ENCODE data around the gene FOXO1. TPM values are rescaled to one million over a fixed set of nuclear protein-coding genes. Genes with fewer than 3 reads are reported as not detected.

Gene FOXO1
- total RNA-seq, 2 donors from 2014 or later: 20.1 to 29.7 TPM

- no peaks in the 10 kb centered on the region for H3K4me1 Mint-ChIP-seq
- H3K4me3 Mint-ChIP-seq: no peak overlapping the region
- H3K27me3 Mint-ChIP-seq (ENCODE audit: insufficient read depth): no peaks in the 10 kb centered on the region
- H3K36me3 Mint-ChIP-seq (ENCODE audit: low read depth): peaks cover 8% of the 10 kb centered on the region
- H3K4me3 ChIP-seq (ENCODE audit: low read length): no peak overlapping the region
- no peak overlapping the region for H3K9ac ChIP-seq (ENCODE audit: extremely low read depth, low read length, poor library complexity, severe bottlenecking)
- H3K27ac Mint-ChIP-seq: no peak overlapping the region
- no peaks in the 10 kb centered on the region for H3K4me1 ChIP-seq (ENCODE audit: control insufficient read depth, insufficient read depth, low read length)
- DNase-seq: no peak
- peaks cover 26% of the 10 kb centered on the region for H3K9me3 Mint-ChIP-seq
- H3K27me3 ChIP-seq (ENCODE audit: control insufficient read depth, insufficient read depth, low read length, poor library complexity, severe bottlenecking): no peaks in the 10 kb centered on the region
- TF ChIP-seq, protein P1, sequence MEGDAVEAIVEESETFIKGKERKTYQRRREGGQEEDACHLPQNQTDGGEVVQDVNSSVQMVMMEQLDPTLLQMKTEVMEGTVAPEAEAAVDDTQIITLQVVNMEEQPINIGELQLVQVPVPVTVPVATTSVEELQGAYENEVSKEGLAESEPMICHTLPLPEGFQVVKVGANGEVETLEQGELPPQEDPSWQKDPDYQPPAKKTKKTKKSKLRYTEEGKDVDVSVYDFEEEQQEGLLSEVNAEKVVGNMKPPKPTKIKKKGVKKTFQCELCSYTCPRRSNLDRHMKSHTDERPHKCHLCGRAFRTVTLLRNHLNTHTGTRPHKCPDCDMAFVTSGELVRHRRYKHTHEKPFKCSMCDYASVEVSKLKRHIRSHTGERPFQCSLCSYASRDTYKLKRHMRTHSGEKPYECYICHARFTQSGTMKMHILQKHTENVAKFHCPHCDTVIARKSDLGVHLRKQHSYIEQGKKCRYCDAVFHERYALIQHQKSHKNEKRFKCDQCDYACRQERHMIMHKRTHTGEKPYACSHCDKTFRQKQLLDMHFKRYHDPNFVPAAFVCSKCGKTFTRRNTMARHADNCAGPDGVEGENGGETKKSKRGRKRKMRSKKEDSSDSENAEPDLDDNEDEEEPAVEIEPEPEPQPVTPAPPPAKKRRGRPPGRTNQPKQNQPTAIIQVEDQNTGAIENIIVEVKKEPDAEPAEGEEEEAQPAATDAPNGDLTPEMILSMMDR (conservative IDR thresholded peaks at IDR 0.05): no peak
- 98% methylated on average over 6 of the region's 6 CpGs for WGBS, 2 experiments (ENCODE audit: insufficient coverage in 1 of 2, insufficient read length in 1 of 2)
- no peak overlapping the region for H3K27ac ChIP-seq (ENCODE audit: low read depth, low read length)
- peaks cover 19% of the 10 kb centered on the region for H3K9me3 ChIP-seq (ENCODE audit: control insufficient read depth, low read length)
- H3K36me3 ChIP-seq (ENCODE audit: control insufficient read depth, insufficient read depth, low read length): no peaks in the 10 kb centered on the region
These were observed 137.6 kb downstream of the FOXO1 start for GRCh38 chr13:40528881-40529280.

GRCh38 chr13:40527914-40528313, 138.5 kb downstream of the FOXO1 start:
- no peaks in the 10 kb centered on the region for H3K27me3 Mint-ChIP-seq (ENCODE audit: insufficient read depth)
- no peaks in the 10 kb centered on the region for H3K4me1 ChIP-seq (ENCODE audit: control insufficient read depth, insufficient read depth, low read length)
- H3K4me3 Mint-ChIP-seq: no peak overlapping the region
- DNase-seq: no peak
- H3K4me3 ChIP-seq (ENCODE audit: low read length): no peak overlapping the region
- H3K27ac ChIP-seq (ENCODE audit: low read depth, low read length): no peak overlapping the region
- H3K9me3 ChIP-seq (ENCODE audit: control insufficient read depth, low read length): peaks cover 19% of the 10 kb centered on the region
- 100% methylated on average over 1 of the region's 1 CpG; no CpG with 5 or more reads in 1 of the 2 experiments for WGBS, 2 experiments (ENCODE audit: insufficient coverage in 1 of 2, insufficient read length in 1 of 2)
- TF ChIP-seq, protein P1 (conservative IDR thresholded peaks at IDR 0.05): no peak
- no peak overlapping the region for H3K9ac ChIP-seq (ENCODE audit: extremely low read depth, low read length, poor library complexity, severe bottlenecking)
- no peak overlapping the region for H3K27ac Mint-ChIP-seq
- peaks cover 8% of the 10 kb centered on the region for H3K36me3 Mint-ChIP-seq (ENCODE audit: low read depth)
- H3K9me3 Mint-ChIP-seq: peaks cover 26% of the 10 kb centered on the region
- H3K4me1 Mint-ChIP-seq: no peaks in the 10 kb centered on the region
- no peaks in the 10 kb centered on the region for H3K27me3 ChIP-seq (ENCODE audit: control insufficient read depth, insufficient read depth, low read length, poor library complexity, severe bottlenecking)
- no peaks in the 10 kb centered on the region for H3K36me3 ChIP-seq (ENCODE audit: control insufficient read depth, insufficient read depth, low read length)

DNA sequence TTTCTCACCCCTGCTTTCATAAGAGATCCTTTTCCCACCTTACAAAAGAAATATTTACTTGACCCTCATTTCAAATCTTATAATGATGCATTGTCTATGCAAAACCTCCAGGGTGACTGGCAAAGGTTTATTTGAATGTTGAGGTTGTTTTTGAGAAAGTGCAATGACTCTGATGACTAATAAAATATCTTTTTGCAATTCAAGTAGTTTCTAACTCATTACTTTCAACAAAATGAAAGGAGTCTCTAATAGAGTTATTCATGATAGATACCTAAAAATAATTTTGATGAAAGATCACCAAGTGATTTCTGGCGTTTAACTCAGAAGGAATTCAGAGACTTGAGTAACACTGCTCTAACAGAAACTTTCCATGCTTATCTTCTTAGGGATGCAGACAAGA, 144.2 kb downstream of the FOXO1 start:
- H3K9me3 ChIP-seq (ENCODE audit: control insufficient read depth, low read length): peaks cover 9% of the 10 kb centered on the region
- no peak overlapping the region for H3K9ac ChIP-seq (ENCODE audit: extremely low read depth, low read length, poor library complexity, severe bottlenecking)
- H3K27ac ChIP-seq (ENCODE audit: low read depth, low read length): no peak overlapping the region
- no peaks in the 10 kb centered on the region for H3K36me3 ChIP-seq (ENCODE audit: control insufficient read depth, insufficient read depth, low read length)
- Mint-ChIP-seq H3K27ac (no peak overlapping the region), H3K4me1 (peaks cover 20% of the 10 kb centered on the region), H3K36me3 (ENCODE audit: low read depth) (no peaks in the 10 kb centered on the region), H3K4me3 (no peak overlapping the region), H3K27me3 (ENCODE audit: insufficient read depth) (no peaks in the 10 kb centered on the region), H3K9me3 (peaks cover 2% of the 10 kb centered on the region)
- peaks cover 13% of the 10 kb centered on the region for H3K4me1 ChIP-seq (ENCODE audit: control insufficient read depth, insufficient read depth, low read length)
- TF ChIP-seq, protein P1 (conservative IDR thresholded peaks at IDR 0.05): no peak
- no peak overlapping the region for H3K4me3 ChIP-seq (ENCODE audit: low read length)
- H3K27me3 ChIP-seq (ENCODE audit: control insufficient read depth, insufficient read depth, low read length, poor library complexity, severe bottlenecking): no peaks in the 10 kb centered on the region
- WGBS, 2 experiments (ENCODE audit: insufficient coverage in 1 of 2, insufficient read length in 1 of 2): 75 to 100% methylated on average over 1 of the region's 1 CpG
- no peak for DNase-seq
